ENCODE data around the gene SRGAP3. TPM values are rescaled to one million over a fixed set of nuclear protein-coding genes. Genes with fewer than 3 reads are reported as not detected.
A peak's percentile ranks its signal among the peaks of the same experiment; 100 is the strongest.

The SRGAP3 gene
- polyA plus RNA-seq, 3 donors, result 0.27 to 1.3 (median 0.87) TPM

DNA sequence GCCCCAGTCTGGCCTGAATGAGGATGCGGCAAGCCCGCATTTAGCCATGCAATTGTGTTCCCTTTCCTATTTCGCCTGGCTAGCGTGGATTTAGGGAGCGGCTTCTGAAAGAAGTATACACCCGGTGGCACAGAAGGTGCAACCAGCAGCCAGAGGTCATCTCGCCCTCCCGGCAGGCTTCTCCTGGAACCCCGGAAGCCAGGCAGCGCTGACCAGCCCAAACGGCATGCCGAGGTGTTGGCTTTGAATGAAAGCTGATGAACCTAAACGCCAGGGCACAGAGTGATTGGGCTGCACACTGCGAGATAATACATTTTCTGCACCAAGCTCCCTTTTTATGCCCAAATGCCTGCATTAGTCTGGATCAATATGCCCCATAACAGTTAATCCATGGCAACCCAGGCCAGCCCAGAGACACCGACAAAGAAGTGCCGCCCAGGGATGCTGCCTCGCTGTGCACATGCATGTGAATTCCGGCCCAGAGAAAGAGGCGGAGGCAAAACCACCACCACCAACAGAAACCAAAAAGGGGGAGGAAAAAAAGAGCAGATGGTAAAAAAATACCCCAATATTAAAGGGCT is 1.4 kb downstream of the SRGAP3 start:
- Histone ChIP-seq H3K4me3 (replicated peaks in 1 of 3; ENCODE audit: low read depth in 2 of 3, low read length in 3 of 3) (peak overlapping the region in 2 of 3 experiments; percentile 66 to 91), H2AFZ (ENCODE audit: insufficient read depth, low read depth, low read length, poor library complexity, severe bottlenecking) (peak overlapping the region; percentile 96), H3K4me2 (replicated peaks; ENCODE audit: extremely low read depth, low read length, poor library complexity, severe bottlenecking) (peak overlapping the region; percentile 98), H3K27me3 (ENCODE audit: control insufficient read depth in 2 of 2, insufficient read depth in 2 of 2, low read length in 2 of 2) (no peaks in the 10 kb centered on the region), H4K20me1 (ENCODE audit: insufficient read depth, low read length) (no peaks in the 10 kb centered on the region), H3K27ac (ENCODE audit: low read depth in 1 of 2, low read length in 2 of 2) (no peak overlapping the region), H3K9me3 (replicated peaks in 1 of 2; ENCODE audit: control insufficient read depth in 1 of 2, insufficient read depth in 1 of 2, low read length in 2 of 2) (no peaks in the 10 kb centered on the region), H3K4me1 (ENCODE audit: control insufficient read depth in 1 of 2, insufficient read depth in 2 of 2, low read length in 2 of 2) (peaks cover 23 to 36% of the 10 kb centered on the region in 2 donors), H3K9ac (ENCODE audit: insufficient read depth, low read length, poor library complexity, severe bottlenecking) (peak overlapping the region; percentile 64), H3K79me2 (ENCODE audit: insufficient read depth, low read length) (no peaks in the 10 kb centered on the region), H3K36me3 (replicated peaks in 1 of 2; ENCODE audit: control insufficient read depth in 1 of 2, insufficient read depth in 2 of 2, low read length in 2 of 2) (no peaks in the 10 kb centered on the region)
- intact Hi-C loops (cut with micrococcal nuclease), result no loop called here
- Mint-ChIP-seq H3K36me3 (no peaks in the 10 kb centered on the region), H3K27me3 (ENCODE audit: low read depth in 3 of 3) (peaks cover 0 to 5% (median 4%) of the 10 kb centered on the region in 3 donors), H3K27ac (peak overlapping the region in 2 of 7 donors; percentile 6 to 90), H3K4me3 (peak overlapping the region; percentile 89 to 97), H3K4me1 (peaks cover 35% of the 10 kb centered on the region), H3K9me3 (peaks cover 0 to 3% (median 0%) of the 10 kb centered on the region in 7 donors)
- TF ChIP-seq, protein P1, sequence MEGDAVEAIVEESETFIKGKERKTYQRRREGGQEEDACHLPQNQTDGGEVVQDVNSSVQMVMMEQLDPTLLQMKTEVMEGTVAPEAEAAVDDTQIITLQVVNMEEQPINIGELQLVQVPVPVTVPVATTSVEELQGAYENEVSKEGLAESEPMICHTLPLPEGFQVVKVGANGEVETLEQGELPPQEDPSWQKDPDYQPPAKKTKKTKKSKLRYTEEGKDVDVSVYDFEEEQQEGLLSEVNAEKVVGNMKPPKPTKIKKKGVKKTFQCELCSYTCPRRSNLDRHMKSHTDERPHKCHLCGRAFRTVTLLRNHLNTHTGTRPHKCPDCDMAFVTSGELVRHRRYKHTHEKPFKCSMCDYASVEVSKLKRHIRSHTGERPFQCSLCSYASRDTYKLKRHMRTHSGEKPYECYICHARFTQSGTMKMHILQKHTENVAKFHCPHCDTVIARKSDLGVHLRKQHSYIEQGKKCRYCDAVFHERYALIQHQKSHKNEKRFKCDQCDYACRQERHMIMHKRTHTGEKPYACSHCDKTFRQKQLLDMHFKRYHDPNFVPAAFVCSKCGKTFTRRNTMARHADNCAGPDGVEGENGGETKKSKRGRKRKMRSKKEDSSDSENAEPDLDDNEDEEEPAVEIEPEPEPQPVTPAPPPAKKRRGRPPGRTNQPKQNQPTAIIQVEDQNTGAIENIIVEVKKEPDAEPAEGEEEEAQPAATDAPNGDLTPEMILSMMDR (IDR thresholded peaks at IDR 0.05), result no peak
- no peak for DNase-seq
- 76% methylated on average over 13 of the region's 19 CpGs for WGBS (ENCODE audit: insufficient coverage)

DNA sequence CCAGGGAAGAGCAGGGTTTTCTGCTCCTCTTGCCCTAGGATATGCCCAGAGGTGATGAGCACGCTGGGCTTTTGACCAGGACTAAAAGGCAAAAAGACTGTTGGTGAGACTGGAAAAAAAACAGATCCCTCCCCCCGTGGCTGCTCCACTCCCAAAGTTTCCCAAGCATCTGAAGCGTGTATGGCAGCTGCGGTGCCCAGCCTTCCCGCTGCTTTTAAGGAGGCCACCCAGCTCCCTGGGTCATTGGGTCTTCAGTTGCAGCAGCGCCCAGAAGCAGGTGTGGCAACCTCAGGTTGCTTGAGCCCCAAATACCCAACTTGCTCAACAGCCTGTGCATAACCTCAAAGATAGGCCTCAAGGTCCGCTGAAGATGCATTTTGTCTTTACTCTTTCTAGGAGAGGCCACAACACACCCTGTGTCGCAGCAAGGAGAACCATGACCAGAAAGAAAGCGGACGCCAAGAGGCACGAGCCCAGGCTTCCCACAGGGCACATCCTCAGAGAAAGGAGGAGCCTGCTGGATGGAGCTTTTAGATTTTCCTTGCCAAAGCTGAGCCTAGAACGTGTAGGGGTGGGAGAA is 2.0 kb downstream of the SRGAP3 start:
- TF ChIP-seq, protein P1 (IDR thresholded peaks at IDR 0.05), result no peak
- no peak overlapping the region for H3K27ac ChIP-seq (ENCODE audit: low read depth in 1 of 2, low read length in 2 of 2)
- no peak overlapping the region for H3K9ac ChIP-seq (ENCODE audit: insufficient read depth, low read length, poor library complexity, severe bottlenecking)
- Mint-ChIP-seq H3K27me3 (ENCODE audit: low read depth in 3 of 3) (peaks cover 0 to 5% (median 4%) of the 10 kb centered on the region in 3 donors), H3K36me3 (no peaks in the 10 kb centered on the region), H3K4me3 (no peak overlapping the region), H3K27ac (no peak overlapping the region), H3K4me1 (peaks cover 35% of the 10 kb centered on the region), H3K9me3 (peaks cover 0 to 3% (median 0%) of the 10 kb centered on the region in 7 donors)
- peak overlapping the region in 1 of 3 experiments; percentile 91 for H3K4me3 ChIP-seq (replicated peaks in 1 of 3; ENCODE audit: low read depth in 2 of 3, low read length in 3 of 3)
- peak overlapping the region; percentile 96 for H2AFZ ChIP-seq (ENCODE audit: insufficient read depth, low read depth, low read length, poor library complexity, severe bottlenecking)
- 89% methylated on average over 12 of the region's 12 CpGs for WGBS (ENCODE audit: insufficient coverage)
- H3K27me3 ChIP-seq (ENCODE audit: control insufficient read depth in 2 of 2, insufficient read depth in 2 of 2, low read length in 2 of 2), result no peaks in the 10 kb centered on the region
- H3K4me2 ChIP-seq (replicated peaks; ENCODE audit: extremely low read depth, low read length, poor library complexity, severe bottlenecking), result peak overlapping the region; percentile 98
- H4K20me1 ChIP-seq (ENCODE audit: insufficient read depth, low read length), result no peaks in the 10 kb centered on the region
- no peak for DNase-seq
- H3K79me2 ChIP-seq (ENCODE audit: insufficient read depth, low read length), result no peaks in the 10 kb centered on the region
- no peaks in the 10 kb centered on the region for H3K9me3 ChIP-seq (replicated peaks in 1 of 2; ENCODE audit: control insufficient read depth in 1 of 2, insufficient read depth in 1 of 2, low read length in 2 of 2)
- intact Hi-C loops (cut with micrococcal nuclease), result no loop called here
- H3K36me3 ChIP-seq (replicated peaks in 1 of 2; ENCODE audit: control insufficient read depth in 1 of 2, insufficient read depth in 2 of 2, low read length in 2 of 2), result no peaks in the 10 kb centered on the region
- H3K4me1 ChIP-seq (ENCODE audit: control insufficient read depth in 1 of 2, insufficient read depth in 2 of 2, low read length in 2 of 2), result peaks cover 23 to 36% of the 10 kb centered on the region in 2 donors

All from CD14-positive monocyte (primary cell).